HG02884 (cell line): ENCODE data around the gene EFCAB5.
"Not testable (repeated sequence)": the region's sequence is repeated elsewhere in the genome, so short reads cannot be mapped to it uniquely, and the experiment has no call there.

ENCODE experiments used
- ATAC-seq: cut with Tn5 transposase; IDR thresholded peaks from one replicate; pipeline ENCODE4 v1.9.1; 2021; ENCODE audit warnings: mild to moderate bottlenecking, moderate library complexity; ENCODE audit not compliant: unreplicated experiment

EFCAB5 gene

DNA sequence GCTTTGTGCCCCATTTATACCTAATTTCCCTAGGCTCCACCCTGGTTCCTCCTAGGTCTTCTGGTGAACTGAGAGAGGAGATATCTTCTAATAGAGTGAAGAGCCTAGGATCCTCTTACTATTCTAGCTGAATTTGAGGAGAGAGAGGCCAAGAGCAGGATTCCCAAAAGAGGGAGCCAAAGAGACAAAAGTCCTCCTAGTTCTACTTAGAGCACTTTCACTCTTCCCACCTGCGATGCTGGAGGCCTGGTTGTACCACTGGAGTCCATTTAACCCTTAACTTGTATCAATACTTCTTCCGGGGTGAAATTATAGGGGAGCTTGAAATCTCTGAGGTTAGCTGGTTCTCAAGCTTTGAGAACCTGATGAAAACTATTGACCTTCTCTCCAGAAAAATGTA, 8.1 kb upstream of the EFCAB5 start:
- no peak for ATAC-seq

DNA sequence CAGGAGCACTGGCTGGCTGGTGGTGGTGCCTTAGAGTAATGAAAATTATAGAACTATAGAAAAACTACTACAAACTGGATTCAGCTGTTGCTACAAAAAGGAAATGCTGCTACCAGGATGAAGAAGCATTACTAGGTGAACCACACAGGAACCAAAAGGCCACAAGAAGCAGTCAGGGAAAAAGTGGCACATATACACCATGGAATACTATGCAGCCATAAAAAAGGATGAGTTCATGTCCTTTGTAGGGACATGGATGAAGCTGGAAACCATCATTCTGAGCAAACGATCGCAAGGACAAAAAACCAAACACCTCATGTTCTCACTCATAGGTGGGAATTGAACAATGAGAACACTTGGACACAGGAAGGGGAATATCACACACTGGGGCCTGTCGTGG, 5.5 kb upstream of the EFCAB5 start:
- not testable (repeated sequence) for ATAC-seq

DNA sequence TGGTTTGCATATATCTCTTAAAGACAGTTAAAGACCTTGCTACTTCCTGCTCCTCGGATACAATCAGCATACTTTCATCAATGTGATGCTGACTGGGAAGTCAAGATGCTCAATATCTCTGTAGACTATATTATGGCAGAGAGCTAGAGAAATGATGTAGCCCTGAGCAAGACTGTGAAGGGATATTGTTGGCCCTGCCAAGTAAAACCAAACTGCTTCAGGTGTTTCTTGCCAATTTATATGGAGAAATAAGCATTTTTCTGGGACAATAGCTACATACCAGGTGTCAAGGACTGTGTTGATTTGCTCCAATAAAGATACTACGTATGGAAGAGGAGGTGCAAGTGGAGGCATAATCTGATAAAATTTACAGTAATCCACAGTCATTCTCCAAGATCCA, 4.7 kb upstream of the EFCAB5 start:
- no peak for ATAC-seq

DNA sequence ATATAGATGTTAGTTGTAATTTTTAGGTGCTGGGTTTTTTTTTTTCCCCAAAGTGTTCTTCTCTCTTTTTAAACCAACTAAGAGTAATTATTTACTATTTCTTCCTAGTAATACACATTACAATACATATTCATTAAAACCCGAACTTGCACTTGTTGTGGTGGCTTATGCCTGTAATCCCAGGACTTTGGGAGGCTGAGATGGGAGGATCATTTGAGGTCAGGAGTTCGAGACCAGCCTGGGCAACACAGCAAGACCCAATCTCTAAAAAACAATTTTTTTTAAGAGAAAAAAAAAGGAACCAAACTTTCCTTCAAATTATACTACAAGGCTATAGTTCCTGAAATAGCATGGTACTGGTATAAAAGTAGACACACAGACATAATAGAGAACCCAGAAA, 3.8 kb downstream of the EFCAB5 start:
- no peak for ATAC-seq

DNA sequence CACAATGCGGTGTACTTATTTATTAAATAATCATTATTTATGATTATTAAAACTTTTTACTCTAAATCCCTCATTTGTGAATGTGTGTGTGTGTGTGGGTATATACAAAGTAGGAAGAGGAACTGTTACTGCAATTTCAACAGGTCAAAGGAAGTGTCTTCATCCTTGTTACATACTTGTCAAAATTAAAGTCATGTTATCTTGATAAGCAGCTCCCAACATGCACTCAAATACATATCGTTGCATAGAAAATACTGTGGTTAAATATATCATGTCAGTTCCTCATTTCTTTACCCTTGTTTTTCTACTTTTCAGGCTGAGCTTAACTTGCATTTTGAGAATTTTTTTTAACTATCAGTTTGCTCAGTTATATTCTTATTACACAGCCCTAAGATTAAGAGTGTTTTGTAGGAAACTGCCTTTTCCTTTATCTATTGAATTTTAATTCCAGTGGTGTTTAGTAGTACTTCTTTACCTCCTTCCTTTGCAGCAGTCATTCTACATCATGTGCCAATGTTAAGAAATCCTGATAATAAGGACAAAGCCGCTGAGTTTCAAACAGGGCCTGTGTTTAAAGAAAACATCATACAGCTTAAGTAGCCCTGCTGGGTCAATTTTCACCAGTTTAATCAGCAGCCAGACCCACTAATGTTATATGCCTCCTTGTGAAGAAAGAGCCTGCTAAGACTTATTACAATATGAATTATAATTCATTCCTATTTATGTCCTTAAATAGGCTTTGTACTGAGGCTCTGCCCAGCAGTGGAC, 7.2 kb downstream of the EFCAB5 start:
- no peak for ATAC-seq

DNA sequence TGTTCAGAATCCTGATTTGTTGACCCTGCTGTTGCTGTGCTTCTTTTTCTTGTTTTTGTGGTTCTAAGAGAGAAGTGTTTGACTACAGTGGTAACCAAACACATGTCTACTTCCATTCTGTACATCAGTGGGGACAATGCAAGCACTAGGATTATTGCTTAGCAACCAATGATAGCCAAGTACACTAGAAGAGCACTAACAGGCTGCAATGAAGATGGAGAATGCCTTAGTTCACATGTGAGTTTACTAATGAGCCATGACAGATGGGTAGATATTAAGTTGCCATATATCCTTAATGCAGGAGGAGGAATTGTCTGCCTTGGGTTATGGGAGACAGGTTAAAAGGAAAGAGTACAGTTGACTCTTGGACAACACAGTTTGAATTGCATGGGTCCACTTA, 8.3 kb downstream of the EFCAB5 start:
- ATAC-seq, result no peak

DNA sequence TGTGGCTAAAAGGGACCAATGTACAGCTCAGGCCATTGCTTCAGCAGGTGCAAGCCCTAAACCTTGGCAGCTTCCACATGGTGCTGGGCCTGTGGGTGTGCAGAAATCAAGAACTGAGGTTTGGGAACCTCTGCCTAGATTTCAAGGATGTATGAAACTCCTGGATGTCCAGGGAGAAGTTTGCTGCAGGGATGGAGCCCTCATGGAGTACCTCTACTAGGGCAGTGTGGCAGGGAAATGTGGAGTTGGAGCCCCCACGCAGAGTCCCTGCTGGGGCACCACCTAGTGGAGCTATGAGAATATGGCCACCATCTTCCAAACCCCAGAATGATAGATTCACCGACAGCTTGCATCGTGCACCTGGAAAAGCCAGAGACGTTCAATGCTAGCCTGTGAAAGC, 13.0 kb downstream of the EFCAB5 start:
- ATAC-seq, result no peak

DNA sequence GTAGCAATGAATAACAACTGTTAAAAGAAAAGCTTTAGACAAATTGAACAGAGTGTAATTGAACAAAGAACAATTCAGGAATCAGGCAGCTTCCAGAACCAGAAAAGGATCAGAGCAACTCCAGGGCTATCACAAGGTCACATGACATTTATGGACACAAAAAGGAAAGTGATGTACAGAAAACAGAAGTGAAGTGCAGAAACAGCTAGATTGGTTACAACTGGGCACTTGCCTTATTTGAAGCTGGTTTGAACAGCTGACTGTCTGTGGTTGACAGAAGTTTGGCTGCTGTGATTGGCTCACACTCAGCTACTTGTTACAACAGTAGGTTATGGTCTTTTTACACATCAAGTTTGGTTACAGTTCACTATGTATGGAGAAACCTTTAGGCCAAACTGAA, 14.8 kb downstream of the EFCAB5 start:
- no peak for ATAC-seq

DNA sequence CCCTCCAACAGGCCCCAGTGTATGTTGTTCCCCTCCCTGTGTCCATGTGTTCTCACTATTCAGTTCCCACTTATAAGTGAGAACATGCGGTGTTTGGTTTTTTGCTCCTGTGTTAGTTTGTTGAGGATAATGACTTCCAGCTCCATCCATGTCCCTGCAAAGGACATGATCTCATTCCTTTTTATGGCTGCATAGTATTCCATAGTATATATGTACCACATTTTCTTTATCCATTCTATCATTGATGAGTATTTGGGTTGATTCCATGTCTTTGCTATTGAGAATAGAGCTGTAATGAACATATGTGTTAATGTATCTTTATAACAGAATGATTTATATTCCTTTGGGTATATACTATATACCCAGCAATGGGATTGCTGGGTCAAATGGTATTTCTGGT, 16.1 kb downstream of the EFCAB5 start:
- ATAC-seq, result not testable (repeated sequence)

DNA sequence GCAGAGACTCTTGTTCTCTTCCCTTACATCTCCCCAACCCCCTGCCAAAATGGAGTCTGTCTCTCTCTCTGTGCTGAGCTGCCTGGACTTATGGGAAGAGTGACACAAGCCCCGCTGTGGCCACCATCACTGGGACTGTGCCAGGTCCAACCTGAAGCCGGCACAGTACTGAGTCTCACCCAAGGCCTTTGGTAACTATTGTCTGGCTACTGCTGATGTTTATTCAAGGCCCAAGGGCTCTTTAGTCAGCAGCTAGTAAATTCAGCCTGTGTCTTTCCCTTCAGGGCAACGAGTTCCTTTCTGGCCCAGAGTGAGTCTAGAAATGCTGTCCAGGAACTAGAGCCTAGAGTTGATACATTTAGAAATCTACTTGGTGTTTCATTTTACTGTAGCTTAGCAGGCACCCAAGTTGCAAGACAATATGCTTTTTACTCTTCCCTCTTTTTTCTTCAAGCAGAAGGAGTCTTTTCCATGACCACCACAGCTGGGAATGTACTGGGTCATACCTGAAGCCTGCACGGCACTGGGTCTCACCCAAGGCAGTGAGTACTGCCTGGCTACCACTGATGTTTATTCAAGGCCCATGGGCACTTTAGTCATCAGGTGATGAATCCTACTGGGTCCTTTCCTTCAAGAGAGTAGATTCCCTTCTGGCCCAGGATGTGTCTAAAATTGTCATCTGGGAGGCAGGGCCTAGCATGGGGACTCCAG, 17.7 kb downstream of the EFCAB5 start:
- ATAC-seq, result no peak

DNA sequence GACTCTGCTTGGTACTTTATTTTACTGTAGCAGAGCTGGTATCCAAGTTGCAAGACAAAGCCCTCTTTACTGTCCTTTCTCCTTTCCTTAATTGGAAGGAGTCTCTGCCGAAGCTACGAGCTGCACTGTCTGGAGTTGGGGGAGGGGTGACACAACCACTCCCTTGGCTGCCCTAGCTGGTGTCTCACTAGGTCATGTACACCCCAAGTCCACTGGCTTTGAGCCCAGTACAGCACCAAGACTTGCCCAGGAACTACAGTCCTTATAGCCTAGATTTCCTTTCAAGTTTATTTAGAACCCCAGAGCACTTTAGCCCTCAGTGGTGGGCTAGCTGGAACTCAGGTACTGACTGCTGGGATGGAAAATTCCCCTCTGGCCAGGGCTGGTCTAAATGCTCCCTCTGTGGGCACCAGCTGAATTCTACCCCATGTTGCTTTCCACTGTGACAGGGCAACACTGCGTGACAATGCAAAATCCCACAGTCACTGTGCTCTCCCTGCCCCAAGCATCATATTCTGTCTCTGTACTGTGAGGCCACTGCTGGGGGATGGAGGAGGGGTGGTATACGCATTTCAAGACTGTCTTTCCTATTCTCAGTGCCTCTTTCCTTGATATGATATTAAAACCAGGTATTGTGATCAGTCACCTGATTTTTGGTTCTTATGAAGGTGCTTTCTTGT, 18.4 kb downstream of the EFCAB5 start:
- ATAC-seq, result no peak

DNA sequence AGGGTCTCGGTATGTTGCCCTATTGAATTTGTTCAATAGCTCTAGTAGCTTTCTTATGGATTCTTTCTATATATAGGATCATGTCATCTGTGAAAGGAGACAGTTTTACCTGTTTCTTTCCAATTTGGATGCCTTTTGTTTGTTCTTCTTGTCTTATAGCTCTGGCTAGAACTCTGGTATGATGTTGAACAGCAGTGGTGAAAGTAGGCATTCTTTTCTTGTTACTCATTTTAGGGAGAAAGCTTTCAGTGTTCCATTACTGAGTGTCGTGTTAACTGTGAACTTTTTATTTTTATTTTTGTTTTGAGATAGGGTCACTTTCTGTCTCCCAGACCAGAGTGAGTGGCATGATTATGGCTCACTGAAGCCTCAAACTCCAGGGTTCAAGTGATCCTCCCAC, 21.2 kb downstream of the EFCAB5 start:
- no peak for ATAC-seq

DNA sequence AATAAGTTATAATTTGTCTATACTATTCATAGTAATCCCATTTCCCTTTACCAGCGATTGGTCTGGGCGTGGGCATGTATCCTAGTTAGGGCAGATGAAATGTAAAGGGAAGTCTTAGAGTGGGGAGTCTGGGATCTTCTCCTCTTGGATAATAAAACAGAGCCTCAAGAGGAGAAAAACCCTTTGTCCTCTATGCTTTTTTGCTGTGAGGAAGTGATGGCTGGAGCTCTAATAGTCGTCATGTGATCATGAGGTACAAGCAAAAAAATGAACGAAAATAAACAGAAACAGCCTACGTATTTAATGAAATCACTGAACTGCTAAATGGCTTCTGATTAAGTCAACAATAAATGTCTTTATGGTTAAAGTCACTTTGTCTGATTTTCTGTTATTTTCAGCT, 26.8 kb downstream of the EFCAB5 start:
- ATAC-seq, result no peak

DNA sequence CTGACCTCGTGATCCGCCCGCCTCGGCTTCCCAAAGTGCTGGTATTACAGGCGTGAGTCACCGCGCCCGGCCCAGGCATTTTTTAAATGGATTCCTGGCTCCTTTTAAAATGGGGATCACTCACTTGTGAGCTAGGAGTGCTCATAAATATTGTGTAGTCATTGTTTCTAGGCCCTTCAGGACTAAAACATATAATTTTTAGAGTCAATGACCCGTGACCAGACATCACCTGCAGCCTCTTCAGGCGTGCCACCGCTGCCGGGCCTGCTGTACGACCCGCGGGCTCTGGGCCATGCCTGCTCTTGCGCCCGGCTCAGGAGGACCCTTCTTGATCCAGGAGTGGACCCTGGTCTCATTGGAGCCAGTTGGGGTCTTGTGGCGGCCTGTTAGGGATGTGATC, 30.8 kb downstream of the EFCAB5 start:
- ATAC-seq, result no peak

DNA sequence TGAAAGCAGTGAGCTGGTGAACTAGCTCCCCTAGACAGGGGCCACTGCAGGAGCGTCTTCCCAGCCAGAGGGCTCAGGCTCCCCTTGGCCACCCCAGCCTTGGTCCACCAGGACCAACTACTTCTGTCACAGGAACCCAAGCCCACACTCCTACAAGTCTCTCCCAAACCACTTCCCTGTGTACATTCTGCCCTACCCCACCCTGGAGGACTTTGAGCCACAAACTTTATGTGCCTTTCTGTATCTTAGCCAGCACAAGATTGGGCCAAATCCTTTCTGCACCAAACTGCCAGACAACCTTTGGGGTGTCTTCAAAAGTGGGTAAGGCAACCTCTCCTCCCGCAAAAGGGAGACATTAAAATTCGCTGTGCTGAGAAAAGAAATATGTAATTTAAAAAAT, 31.6 kb downstream of the EFCAB5 start:
- ATAC-seq, result no peak

DNA sequence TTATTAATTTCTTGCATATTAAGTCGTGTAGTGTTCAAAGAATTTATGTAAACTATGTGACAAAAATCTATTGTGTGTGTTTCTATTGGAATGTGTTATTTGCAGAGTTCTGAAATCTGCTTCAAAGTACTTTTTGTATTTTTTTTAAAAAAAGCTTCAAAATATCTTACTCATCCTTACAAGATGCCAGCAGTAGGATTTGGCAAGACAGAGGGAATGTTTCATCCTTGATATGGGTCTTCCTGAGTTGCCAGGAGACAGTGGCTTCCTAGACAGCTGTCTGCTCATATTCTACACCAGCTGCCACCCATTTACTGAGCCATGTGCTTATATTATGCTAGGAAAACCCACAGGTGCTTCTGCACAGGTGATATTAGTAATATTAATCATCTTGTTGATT, 36.4 kb downstream of the EFCAB5 start:
- ATAC-seq, result no peak

DNA sequence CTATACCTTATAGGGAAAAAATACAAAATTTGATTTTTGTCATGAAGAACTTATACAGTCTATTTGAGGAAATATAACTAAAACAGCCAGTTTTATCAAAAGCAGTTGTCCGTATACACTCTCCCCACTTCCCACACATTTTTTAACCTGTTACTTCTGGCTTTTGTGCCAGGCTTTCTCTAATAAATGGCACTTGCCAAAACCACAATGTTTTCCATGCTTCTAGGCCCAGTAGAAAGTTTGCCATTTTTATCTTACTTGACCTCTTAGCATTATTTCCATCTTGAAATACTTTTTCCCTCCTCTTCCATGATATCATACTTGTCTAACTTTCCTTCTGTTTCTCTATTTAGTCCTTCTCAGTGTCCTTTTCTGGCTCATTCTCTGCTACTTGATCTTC, 38.8 kb downstream of the EFCAB5 start:
- ATAC-seq, result no peak

DNA sequence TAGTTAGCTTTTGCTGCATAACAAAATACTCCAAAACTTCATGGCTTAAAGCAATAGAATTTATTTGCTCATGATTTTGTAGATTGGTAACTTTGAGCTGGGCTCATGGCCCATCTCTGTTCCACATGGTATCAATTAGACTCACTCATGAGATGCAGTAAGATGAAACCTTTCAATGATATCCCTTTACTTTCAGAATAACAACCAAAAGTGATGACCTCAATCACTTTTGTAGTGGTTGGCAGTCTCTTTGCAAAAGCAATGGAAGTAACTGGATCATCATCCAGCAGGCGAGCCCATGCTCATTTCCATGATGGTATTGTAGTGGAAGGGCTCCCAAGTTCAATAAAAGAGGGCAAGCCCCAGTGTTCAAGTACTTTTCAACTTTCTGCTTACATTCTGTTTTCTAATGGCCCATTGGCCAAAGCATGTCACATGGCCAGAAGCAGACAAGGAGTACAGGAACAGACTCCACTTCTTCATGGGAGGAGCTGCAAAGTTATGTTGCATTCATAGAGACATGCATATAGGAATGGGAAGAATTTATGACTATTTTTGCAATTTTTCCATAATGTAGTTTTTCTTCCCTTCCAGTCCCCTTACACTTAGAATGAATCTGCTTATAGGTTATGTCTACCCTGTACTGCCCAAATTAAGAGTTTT, 41.7 kb downstream of the EFCAB5 start:
- ATAC-seq, result no peak

DNA sequence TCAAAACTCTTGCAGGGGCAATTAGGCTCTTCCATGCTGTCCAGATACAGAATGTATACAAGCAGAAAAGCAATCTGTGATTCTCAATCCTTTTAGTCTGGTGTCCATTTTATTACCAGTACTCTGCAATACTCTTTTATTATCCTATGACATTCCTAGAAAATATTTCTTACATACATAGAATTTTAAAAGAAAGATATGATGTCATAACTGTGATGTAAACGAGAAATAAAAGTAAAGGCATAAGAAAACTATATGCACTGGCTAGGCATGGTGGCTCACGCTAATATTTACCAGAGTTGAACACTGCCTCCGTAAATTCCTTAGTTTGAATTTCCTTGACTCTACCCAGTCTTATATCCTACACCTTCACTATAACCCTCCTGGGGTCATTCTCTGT, 55.0 kb downstream of the EFCAB5 start:
- no peak for ATAC-seq

DNA sequence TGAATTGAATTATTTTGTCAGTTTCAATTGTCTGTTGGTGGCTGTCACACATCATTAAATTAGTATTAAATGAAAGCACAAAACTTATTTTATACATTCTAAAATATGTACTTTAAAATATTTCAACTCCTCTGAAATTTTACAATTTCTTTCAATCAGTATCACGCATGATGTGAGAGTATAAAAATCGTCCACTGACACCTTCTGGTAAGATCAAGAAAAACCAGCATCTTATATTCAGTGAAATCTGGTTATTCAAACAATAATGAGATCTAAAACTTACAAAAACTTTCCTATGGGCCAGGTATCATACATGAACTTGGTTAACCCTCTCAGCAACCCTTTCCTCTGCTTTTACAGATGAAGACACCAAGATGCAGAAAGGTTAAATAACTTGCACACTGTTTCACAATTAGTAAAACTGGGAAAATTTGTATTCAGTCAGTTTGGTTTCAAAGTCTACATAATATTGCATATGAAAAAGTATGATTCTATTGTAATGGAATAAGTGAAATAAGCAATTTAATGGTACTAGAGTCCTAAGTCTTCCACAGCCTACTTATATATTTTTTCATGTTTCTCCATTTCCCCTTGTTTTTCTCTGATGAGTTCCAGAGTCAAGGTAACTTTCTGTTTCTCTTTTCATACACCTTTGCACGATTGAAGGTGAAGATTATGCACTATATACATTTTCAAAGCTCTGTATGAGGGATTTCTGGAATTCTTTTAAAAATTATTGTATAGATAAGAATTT, 58.7 kb downstream of the EFCAB5 start:
- no peak for ATAC-seq

DNA sequence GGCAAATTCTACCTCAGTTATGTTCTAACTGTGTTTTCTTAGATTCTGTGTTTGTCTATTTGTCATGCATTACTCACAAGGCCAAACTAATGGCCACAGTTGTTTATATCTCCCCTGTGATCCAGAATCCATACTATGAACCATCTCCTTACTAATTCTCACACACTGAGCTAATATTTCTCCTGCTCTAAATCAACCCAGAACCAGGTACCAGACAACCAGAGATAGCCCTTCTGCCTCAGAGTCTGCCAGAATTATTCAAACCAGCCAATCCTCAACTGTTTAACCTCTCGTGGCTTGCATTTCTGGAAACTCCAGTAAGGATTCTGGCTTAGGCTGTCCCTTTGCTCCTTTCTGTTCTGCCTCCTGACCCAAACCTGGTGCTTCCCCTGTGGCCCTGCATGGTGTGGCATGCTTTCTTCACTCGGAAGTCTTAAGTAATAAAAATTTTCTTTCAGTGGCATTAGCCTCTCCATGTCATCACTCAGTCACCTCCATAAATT, 59.4 kb downstream of the EFCAB5 start:
- no peak for ATAC-seq
